Peyer's patch (tissue), 4 donors: Measurements from ENCODE around the gene FOXL3. TPM values are rescaled to one million over a fixed set of nuclear protein-coding genes. Genes with fewer than 3 reads are reported as not detected.

Experiments
- DNase-seq, 3 donors: peaks; one replicate each; pipeline ENCODE4 v3.0.0-alpha.2; 2017 to 2019
- H3K27ac ChIP-seq, 4 donors: fragments of 200-600 bp; sonication (generic); one replicate each; pipeline ENCODE4 v1.5.1; 2016 to 2019
- H3K27me3 ChIP-seq, 2 donors: fragments of 200-600 bp; sonication (generic); one replicate each; pipeline ENCODE4 v1.5.1; 2019
- H3K36me3 ChIP-seq, 3 donors: fragments of 200-600 bp; sonication (generic); one replicate each; pipeline ENCODE4 v1.5.1; 2016 to 2019
- H3K4me1 ChIP-seq, 4 donors: fragments of 200-600 bp; sonication (generic); one replicate each; pipeline ENCODE4 v1.5.1; 2016 to 2019
- H3K4me3 ChIP-seq, 4 donors: fragments of 200-600 bp; sonication (generic); 1 replicate in 3 of 4; 2 replicates in 1 of 4; pipeline ENCODE4 v1.5.1; 2016 to 2019; ENCODE audit warnings: mild to moderate bottlenecking in 1 of 4
- H3K9me3 ChIP-seq, 4 donors: fragments of 200-600 bp; sonication (generic); one replicate each; pipeline ENCODE4 v1.5.1; 2016 to 2019; ENCODE audit warnings: mild to moderate bottlenecking in 1 of 4
- CTCF ChIP-seq, 6 experiments: fragments of 450-650 bp in 4 of 6; fragments of 200-600 bp in 2 of 6; sonication (generic) in 1 of 6; IDR thresholded peaks; one replicate each; pipeline ENCODE4 v1.5.1; 2017 to 2019; ENCODE audit warnings: antibody characterized with exemption in 6 of 6, mild to moderate bottlenecking in 3 of 6, moderate library complexity in 1 of 6
- POLR2A ChIP-seq, 2 donors: fragments of 450-650 bp; IDR thresholded peaks; one replicate each; pipeline ENCODE4 v1.5.1; 2017; ENCODE audit warnings: antibody characterized with exemption in 2 of 2, mild to moderate bottlenecking in 2 of 2, moderate library complexity in 2 of 2
- total RNA-seq, 4 donors: library from RNA; depleted of rRNA; stranded (reverse); fragments of >200 nt; gene quantifications; one replicate each; pipeline ENCODE4 v1.1.0, GENCODE V29; 2016

FOXL3 gene
- total RNA-seq, 4 donors from 2014 or later: not detected

GRCh38 chr7:299628-300027 is 9.7 kb downstream of the FOXL3 start:
- no peak overlapping the region for H3K27ac ChIP-seq
- peaks cover 0 to 7% (median 0%) of the 10 kb centered on the region in 4 donors for H3K4me1 ChIP-seq
- H3K9me3 ChIP-seq: no peaks in the 10 kb centered on the region
- H3K36me3 ChIP-seq: no peaks in the 10 kb centered on the region
- no peaks in the 10 kb centered on the region for H3K27me3 ChIP-seq
- no peak overlapping the region for H3K4me3 ChIP-seq
- peak in 1 of 3 donors; percentile 21 for DNase-seq
- TF ChIP-seq POLR2A (IDR thresholded peaks at IDR 0.05) (no peak), CTCF (IDR thresholded peaks at IDR 0.05) (no peak)

GRCh38 chr7:300048-300447 is 10.1 kb downstream of the FOXL3 start:
- TF ChIP-seq POLR2A (IDR thresholded peaks at IDR 0.05): no peak
- TF ChIP-seq CTCF (IDR thresholded peaks at IDR 0.05): no peak
- Histone ChIP-seq H3K9me3 (no peaks in the 10 kb centered on the region), H3K36me3 (no peaks in the 10 kb centered on the region), H3K27ac (no peak overlapping the region), H3K27me3 (no peaks in the 10 kb centered on the region), H3K4me1 (peaks cover 0 to 2% (median 0%) of the 10 kb centered on the region in 4 donors), H3K4me3 (no peak overlapping the region)
- DNase-seq: peak in 1 of 3 donors; percentile 21

GRCh38 chr7:300546-301290 is 10.7 kb downstream of the FOXL3 start:
- Histone ChIP-seq H3K9me3 (no peaks in the 10 kb centered on the region), H3K36me3 (no peaks in the 10 kb centered on the region), H3K27ac (no peak overlapping the region), H3K4me1 (no peaks in the 10 kb centered on the region), H3K27me3 (no peaks in the 10 kb centered on the region), H3K4me3 (no peak overlapping the region)
- DNase-seq: peak in 1 of 3 donors; percentile 26
- TF ChIP-seq POLR2A (IDR thresholded peaks at IDR 0.05) (no peak), CTCF (IDR thresholded peaks at IDR 0.05) (no peak)

GRCh38 chr7:301291-302053 is 11.5 kb downstream of the FOXL3 start:
- H3K9me3 ChIP-seq: no peaks in the 10 kb centered on the region
- no peak for DNase-seq
- H3K36me3 ChIP-seq: no peaks in the 10 kb centered on the region

More at GRCh38 chr7:301291-302053, 11.5 kb downstream of the FOXL3 start:
- H3K27me3 ChIP-seq: no peaks in the 10 kb centered on the region
- no peak overlapping the region for H3K27ac ChIP-seq
- H3K4me1 ChIP-seq: no peaks in the 10 kb centered on the region
- no peak for TF ChIP-seq CTCF (IDR thresholded peaks at IDR 0.05)
- no peak for TF ChIP-seq POLR2A (IDR thresholded peaks at IDR 0.05)
- H3K4me3 ChIP-seq: no peak overlapping the region
